Thymus (tissue), 11 donors: ENCODE data around the gene PYCR2. TPM values are rescaled to one million over a fixed set of nuclear protein-coding genes. Genes with fewer than 3 reads are reported as not detected.
"Not testable (repeated sequence)": the region's sequence is repeated elsewhere in the genome, so short reads cannot be mapped to it uniquely, and the experiment has no call there.

Source experiments
- DNase-seq, 9 donors: peaks; one replicate each; pipeline ENCODE4 v3.0.0-alpha.2; 2013; ENCODE audit warnings: low spot score in 9 of 9, low read depth in 6 of 9, missing footprints in 1 of 9
- H3K27ac ChIP-seq, 2 donors: one replicate each; pipeline ENCODE4 v1.5.1; 2013; ENCODE audit warnings: control low read depth in 1 of 2, low read depth in 1 of 2, low read length in 1 of 2, mild to moderate bottlenecking in 1 of 2, moderate library complexity in 1 of 2
- H3K27me3 ChIP-seq, 2 donors: one replicate each; pipeline ENCODE4 v1.5.1; 2013; ENCODE audit warnings: low read length in 1 of 2; ENCODE audit not compliant: control insufficient read depth in 2 of 2, insufficient read depth in 1 of 2
- H3K36me3 ChIP-seq, 2 donors: one replicate each; pipeline ENCODE4 v1.5.1; 2013; ENCODE audit warnings: low read length in 1 of 2, mild to moderate bottlenecking in 1 of 2, moderate library complexity in 1 of 2; ENCODE audit not compliant: control insufficient read depth in 2 of 2, insufficient read depth in 2 of 2
- H3K4me1 ChIP-seq, 2 donors: one replicate each; pipeline ENCODE4 v1.5.1; 2013; ENCODE audit warnings: low read length in 2 of 2; ENCODE audit not compliant: control insufficient read depth in 2 of 2, insufficient read depth in 2 of 2
- H3K4me3 ChIP-seq, 2 donors: one replicate each; pipeline ENCODE4 v1.5.1; 2013; ENCODE audit warnings: low read length in 2 of 2, control low read depth in 1 of 2, mild to moderate bottlenecking in 1 of 2
- H3K9me3 ChIP-seq, 2 donors: one replicate each; pipeline ENCODE4 v1.5.1; 2013; ENCODE audit warnings: low read length in 1 of 2, mild to moderate bottlenecking in 1 of 2; ENCODE audit not compliant: control insufficient read depth in 2 of 2, insufficient read depth in 1 of 2
- WGBS: extraction: QIAGEN DNeasy Blood & Tissue Kit; methylation state at CpG from one replicate; pipeline ENCODE4 v1.1.7; 2013; 5-methylcytosine and 5-hydroxymethylcytosine counted together
- polyA plus RNA-seq: library from polyadenylated mRNA; stranded (reverse); fragments of 200-250 nt; gene quantifications from one replicate; pipeline ENCODE4 v1.2.3, GENCODE V29; 2013
- total RNA-seq: library from RNA; stranded (reverse); fragments of 120-200 nt; gene quantifications from one replicate; pipeline ENCODE4 v1.2.4, GENCODE V29; 2013
- donor health status: healthy.

PYCR2 gene
- total and polyA plus RNA-seq, 2 donors = 50.7 to 80.7 TPM

DNA sequence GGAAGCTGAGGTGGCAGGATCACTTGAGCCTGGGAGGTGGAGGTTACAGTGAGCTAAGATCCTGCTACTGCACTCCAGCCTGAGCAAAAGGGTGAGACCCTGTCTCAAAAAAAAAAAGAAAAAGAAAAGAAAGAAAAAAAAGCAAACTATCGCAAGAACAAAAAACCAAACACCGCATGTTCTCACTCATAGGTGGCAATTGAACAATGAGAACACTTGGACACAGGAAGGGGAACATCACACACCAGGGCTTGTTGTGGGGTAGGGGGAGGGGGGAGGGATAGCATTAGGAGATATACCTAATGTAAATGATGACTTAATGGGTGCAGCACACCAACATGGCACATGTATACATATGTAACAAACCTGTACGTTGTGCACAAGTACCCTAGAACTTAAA lies 5.4 kb upstream of the PYCR2 start:
- not testable (repeated sequence) for H3K27ac ChIP-seq, H3K27me3 ChIP-seq, H3K9me3 ChIP-seq, DNase-seq, H3K36me3 ChIP-seq, H3K4me3 ChIP-seq
- WGBS = 94% methylated on average over 3 of the region's 3 CpGs
- H3K4me1 ChIP-seq = peaks cover 2 to 25% of the 10 kb centered on the region in 2 donors

DNA sequence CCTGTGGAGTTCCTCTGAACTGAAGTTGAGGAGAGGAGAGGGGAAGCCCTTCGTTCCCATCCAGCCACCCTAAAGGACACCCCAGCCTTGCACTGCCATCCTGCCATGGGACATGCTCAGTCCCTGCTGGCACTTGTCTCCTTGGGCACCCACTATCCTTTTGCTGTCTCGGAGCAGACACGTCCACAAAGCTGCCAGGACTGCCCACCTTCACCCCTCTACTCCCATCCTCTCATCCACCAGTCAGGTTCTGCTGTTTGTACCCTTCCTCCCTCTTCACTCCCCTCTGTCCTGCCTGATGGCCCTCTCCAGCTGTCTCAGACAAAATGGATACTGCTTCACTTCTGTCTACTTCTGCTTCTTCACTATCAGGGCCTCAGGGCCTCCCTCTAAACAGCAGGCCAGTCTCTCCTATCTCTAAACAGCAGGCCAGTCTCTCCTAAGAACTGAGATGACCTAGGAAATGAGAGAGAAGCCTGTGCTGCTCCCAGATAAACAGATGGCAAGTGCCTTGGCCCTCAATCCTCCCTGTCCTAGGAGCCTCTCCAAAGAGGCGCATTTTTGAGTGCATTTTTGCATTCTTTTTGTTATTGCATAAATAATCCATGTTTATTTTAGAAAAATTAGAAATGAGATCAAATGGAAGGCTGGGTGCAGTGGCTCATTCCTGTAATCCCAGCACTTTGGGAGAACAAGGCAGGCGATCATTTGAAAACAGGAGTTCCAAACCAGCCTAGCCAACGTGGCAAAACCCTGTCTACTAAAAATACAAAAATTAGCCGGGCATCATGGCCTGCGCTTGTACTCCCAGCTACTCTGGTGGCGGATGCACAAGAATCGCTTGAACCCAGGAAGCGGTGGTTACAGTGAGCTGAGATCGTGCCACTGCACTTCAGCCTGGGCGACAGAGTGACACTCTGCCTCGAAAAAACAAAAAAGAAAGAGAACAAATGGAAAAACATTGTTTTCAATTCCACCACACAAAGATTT lies 4.4 kb upstream of the PYCR2 start:
- no peaks in the 10 kb centered on the region for H3K27me3 ChIP-seq
- WGBS = 90% methylated on average over 14 of the region's 14 CpGs

DNA sequence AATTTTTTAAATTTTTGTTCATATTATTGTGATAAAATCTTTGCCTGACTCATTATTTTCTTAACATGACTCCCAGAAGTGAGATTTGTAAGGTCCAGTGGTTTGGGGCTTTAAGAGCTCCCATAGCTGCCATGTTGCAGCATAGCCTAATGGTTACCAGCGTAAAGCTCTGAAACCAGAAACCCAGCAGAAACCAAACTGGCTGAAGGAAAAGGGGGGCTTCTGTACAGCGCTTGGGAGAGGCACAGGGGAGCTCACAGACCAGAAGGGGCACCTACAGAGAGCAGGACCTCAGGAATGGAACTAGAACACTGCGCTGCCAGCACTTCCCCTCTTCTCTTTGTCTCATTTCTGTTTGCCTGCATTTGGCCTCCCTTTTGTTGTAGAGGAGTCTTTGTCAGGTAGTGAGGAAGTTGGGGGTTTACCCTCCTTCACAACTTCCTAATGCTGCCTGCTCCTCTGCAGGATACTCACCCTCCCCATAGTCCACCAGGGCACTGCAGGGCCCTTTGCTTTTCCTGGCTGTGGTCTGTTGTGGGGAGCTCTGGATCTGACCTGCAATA lies 2.6 kb upstream of the PYCR2 start:
- WGBS = 85% methylated on average over 3 of the region's 3 CpGs
- DNase-seq = peak in 1 of 9 donors; percentile 29
- no peak overlapping the region for H3K27ac ChIP-seq
- H3K36me3 ChIP-seq = peaks cover 10 to 11% of the 10 kb centered on the region in 2 donors
- H3K4me1 ChIP-seq = peaks cover 7 to 41% of the 10 kb centered on the region in 2 donors
- no peaks in the 10 kb centered on the region for H3K9me3 ChIP-seq
- H3K27me3 ChIP-seq = no peaks in the 10 kb centered on the region
- H3K4me3 ChIP-seq = no peak overlapping the region

More for the DNA sequence above, 4.4 kb upstream of the PYCR2 start:
- H3K27ac ChIP-seq = peak overlapping the region in 1 of 2 donors; percentile 57
- peak in 1 of 9 donors; percentile 49 for DNase-seq
- H3K4me3 ChIP-seq = no peak overlapping the region
- peaks cover 2 to 26% of the 10 kb centered on the region in 2 donors for H3K4me1 ChIP-seq
- H3K36me3 ChIP-seq = no peaks in the 10 kb centered on the region
- no peaks in the 10 kb centered on the region for H3K9me3 ChIP-seq

- H3K27me3 ChIP-seq = no peaks in the 10 kb centered on the region
- H3K4me3 ChIP-seq = peak overlapping the region; percentile 80 to 99
- H3K27ac ChIP-seq = peak overlapping the region in 1 of 2 donors; percentile 91
- 4% methylated on average over 8 of the region's 8 CpGs for WGBS
- peaks cover 33 to 36% of the 10 kb centered on the region in 2 donors for H3K36me3 ChIP-seq
- H3K9me3 ChIP-seq = no peaks in the 10 kb centered on the region
- peaks cover 7 to 32% of the 10 kb centered on the region in 2 donors for H3K4me1 ChIP-seq
- no peak for DNase-seq
Measured at GRCh38 chr1:225923381-225923691, 714 bp downstream of the PYCR2 start.

DNA sequence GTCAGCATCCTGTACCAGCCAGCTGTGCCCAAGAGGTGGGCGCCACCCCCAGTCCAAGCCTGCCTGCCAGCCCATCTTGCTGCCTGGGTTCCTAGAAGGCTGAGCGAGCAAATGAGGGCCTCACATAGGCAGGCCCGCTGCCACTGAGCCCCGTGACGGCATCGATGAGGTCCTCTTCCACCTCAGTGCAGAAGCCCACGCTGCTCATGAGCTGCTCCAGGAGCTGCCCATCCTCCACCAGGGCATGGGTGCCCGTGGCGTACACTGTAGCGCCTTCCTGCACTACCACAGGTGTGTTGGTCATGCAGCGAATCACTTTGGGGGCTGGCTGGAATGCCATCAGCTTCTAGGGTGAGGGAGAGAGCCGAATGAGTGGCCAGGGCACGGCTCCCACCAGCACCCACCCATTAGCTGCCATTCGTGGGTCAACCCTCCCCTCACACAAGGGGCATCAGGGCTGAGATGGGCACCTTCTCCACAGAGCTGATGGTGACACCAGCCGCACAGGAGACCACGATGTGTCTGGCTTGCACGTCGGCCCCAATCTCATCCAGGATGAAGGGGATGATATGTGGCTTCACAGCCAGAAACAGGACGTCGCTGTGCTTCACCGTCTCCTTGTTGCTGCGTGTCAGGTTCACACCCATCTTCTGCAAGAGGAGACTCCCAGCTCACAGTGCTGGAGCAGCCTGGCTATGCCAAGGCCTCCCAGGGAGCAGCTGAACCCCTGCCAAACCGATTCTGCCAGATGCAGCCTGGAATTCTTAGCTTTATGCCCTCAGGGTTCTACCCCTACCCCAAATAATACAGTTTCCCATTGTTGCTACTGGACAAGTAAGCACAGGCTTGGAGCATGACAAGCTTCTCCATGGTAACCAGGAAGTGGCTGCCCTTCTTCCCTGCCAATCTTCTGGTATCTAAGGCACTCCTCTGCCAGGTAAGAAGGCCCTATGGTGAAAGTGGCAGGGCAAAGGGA lies 2.0 kb downstream of the PYCR2 start:
- Histone ChIP-seq H3K4me3 (no peak overlapping the region), H3K36me3 (peaks cover 37 to 41% of the 10 kb centered on the region in 2 donors), H3K27me3 (no peaks in the 10 kb centered on the region), H3K9me3 (no peaks in the 10 kb centered on the region), H3K4me1 (peaks cover 7 to 25% of the 10 kb centered on the region in 2 donors), H3K27ac (no peak overlapping the region)
- DNase-seq = no peak
- 96% methylated on average over 23 of the region's 23 CpGs for WGBS

DNA sequence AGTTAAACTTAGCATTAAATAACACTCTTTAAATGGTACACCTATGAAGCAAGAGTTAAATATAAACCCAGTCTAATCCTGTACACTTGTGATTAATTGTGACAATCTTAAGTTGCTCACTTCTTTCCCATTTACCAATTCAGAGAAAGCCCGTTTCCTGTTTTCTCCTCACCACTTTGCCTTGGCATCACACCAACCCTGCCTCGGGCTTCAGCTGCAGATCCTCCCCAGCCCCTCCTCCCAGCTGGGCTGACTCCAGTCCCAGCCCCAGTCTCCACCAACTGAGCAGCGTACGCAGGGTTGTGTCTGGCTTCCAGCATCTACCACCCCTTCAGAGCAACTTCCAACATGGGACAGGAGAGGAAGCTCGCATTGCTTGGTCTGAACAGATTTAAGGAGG lies 4.1 kb downstream of the PYCR2 start:
- H3K36me3 ChIP-seq = peaks cover 47 to 48% of the 10 kb centered on the region in 2 donors
- DNase-seq = no peak
- 19% methylated on average over 5 of the region's 5 CpGs for WGBS
- no peak overlapping the region for H3K27ac ChIP-seq
- H3K4me1 ChIP-seq = peaks cover 7 to 19% of the 10 kb centered on the region in 2 donors
- H3K4me3 ChIP-seq = no peak overlapping the region
- no peaks in the 10 kb centered on the region for H3K27me3 ChIP-seq
- no peaks in the 10 kb centered on the region for H3K9me3 ChIP-seq

GRCh38 chr1:225918280-225918679 lies 5.8 kb downstream of the PYCR2 start:
- no peak overlapping the region for H3K4me3 ChIP-seq
- WGBS = 98% methylated on average over 4 of the region's 4 CpGs
- peaks cover 5 to 13% of the 10 kb centered on the region in 2 donors for H3K4me1 ChIP-seq
- H3K27me3 ChIP-seq = no peaks in the 10 kb centered on the region
- DNase-seq = no peak
- H3K27ac ChIP-seq = no peak overlapping the region
- H3K9me3 ChIP-seq = no peaks in the 10 kb centered on the region
- H3K36me3 ChIP-seq = peaks cover 47 to 51% of the 10 kb centered on the region in 2 donors

DNA sequence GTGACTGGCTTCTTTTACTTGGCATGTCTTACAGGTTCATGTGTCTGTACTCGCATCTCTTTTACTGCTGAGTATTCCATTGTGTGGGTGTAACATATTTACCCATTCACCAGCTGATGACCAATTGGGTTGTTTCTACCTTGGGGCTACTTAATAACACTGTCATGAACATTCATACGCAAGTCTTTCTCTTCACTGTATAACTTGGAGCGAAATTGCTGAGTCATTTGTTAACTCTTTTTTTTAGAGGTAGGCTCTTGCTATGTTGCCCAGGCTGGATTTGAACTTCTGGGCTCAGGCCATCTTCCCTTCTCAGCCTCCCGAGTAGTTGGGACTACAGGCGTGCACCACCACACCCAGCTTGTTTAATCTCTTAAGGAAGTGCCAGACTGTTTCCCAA lies 6.5 kb downstream of the PYCR2 start:
- no peak for DNase-seq
- no peak overlapping the region for H3K4me3 ChIP-seq
- H3K9me3 ChIP-seq = no peaks in the 10 kb centered on the region
- no peak overlapping the region for H3K27ac ChIP-seq
- WGBS = 98% methylated on average over 5 of the region's 5 CpGs
- H3K36me3 ChIP-seq = peaks cover 45 to 50% of the 10 kb centered on the region in 2 donors
- peaks cover 3 to 5% of the 10 kb centered on the region in 2 donors for H3K4me1 ChIP-seq
- no peaks in the 10 kb centered on the region for H3K27me3 ChIP-seq
